Measurements from ENCODE around the gene LETM1. TPM values are rescaled to one million over a fixed set of nuclear protein-coding genes. Genes with fewer than 3 reads are reported as not detected.

Gene LETM1
- total and polyA plus RNA-seq, 2 of the 13 experiments (the other 11 are each of a cell fraction or from before 2014, with no cell fraction given): 9.7 to 41.6 TPM

GRCh38 chr4:1802151-1802715, 53.7 kb downstream of the LETM1 start (continued):
- peak; percentile 88 for TF ChIP-seq MTA1 (CRISPR knock-in tag; IDR thresholded peaks at IDR 0.05; ENCODE audit: borderline replicate concordance)
- TF ChIP-seq NR2C2 (CRISPR knock-in tag; IDR thresholded peaks at IDR 0.05; ENCODE audit: borderline replicate concordance): peak; percentile 59; the same call in 1 of the 2 replicates
- peak; percentile 31; the same call in 1 of the 2 replicates for TF ChIP-seq THAP11 (CRISPR knock-in tag; IDR thresholded peaks at IDR 0.05)
- TF ChIP-seq XRCC5 (optimal IDR thresholded peaks at IDR 0.05; ENCODE audit: low read length): peak; percentile 31
- TF ChIP-seq, protein P1, sequence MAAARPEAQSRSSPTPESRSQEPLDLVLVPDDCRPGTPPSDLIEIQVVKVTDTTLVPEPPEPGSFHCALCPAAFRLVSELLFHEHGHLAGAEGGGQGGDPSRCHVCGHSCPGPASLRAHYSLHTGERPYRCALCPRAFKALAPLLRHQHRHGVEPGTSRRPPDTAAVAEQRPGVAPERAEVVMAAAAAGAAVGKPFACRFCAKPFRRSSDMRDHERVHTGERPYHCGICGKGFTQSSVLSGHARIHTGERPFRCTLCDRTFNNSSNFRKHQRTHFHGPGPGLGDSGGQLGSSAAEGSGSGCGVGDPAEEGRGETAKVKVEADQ (CRISPR knock-in tag; IDR thresholded peaks at IDR 0.05; ENCODE audit: borderline replicate concordance): peak; percentile 68; the same call in 1 of the 2 replicates
- peak; percentile 44; the same call in 1 of the 2 replicates for TF ChIP-seq ZNF276 (CRISPR knock-in tag; IDR thresholded peaks at IDR 0.05; ENCODE audit: low read depth)
- no peak for TF ChIP-seq RFX5 (IDR thresholded peaks at IDR 0.05; ENCODE audit: low read depth, low read length)
- no peak for TF ChIP-seq ZNF232 (CRISPR knock-in tag; IDR thresholded peaks at IDR 0.05; ENCODE audit: borderline replicate concordance)
- TF ChIP-seq, protein P2, sequence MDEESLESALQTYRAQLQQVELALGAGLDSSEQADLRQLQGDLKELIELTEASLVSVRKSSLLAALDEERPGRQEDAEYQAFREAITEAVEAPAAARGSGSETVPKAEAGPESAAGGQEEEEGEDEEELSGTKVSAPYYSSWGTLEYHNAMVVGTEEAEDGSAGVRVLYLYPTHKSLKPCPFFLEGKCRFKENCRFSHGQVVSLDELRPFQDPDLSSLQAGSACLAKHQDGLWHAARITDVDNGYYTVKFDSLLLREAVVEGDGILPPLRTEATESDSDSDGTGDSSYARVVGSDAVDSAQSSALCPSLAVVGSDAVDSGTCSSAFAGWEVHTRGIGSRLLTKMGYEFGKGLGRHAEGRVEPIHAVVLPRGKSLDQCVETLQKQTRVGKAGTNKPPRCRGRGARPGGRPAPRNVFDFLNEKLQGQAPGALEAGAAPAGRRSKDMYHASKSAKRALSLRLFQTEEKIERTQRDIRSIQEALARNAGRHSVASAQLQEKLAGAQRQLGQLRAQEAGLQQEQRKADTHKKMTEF (CRISPR knock-in tag; IDR thresholded peaks at IDR 0.05): peak; percentile 72; the same call in 1 of the 2 replicates
- TF ChIP-seq ZNF775 (CRISPR knock-in tag; IDR thresholded peaks at IDR 0.05; ENCODE audit: borderline replicate concordance): no peak
- TF ChIP-seq TP53 (CRISPR knock-in tag; conservative IDR thresholded peaks at IDR 0.05): no peak
- TF ChIP-seq HOXA9 (CRISPR knock-in tag; IDR thresholded peaks at IDR 0.05; ENCODE audit: borderline replicate concordance): no peak
- no peak for TF ChIP-seq HNRNPK (IDR thresholded peaks at IDR 0.05; ENCODE audit: low read depth, low read length, poor library complexity, severe bottlenecking)
- no peak for TF ChIP-seq ZNF546 (CRISPR knock-in tag; conservative IDR thresholded peaks at IDR 0.05)
- TF ChIP-seq SP5 (CRISPR knock-in tag; IDR thresholded peaks at IDR 0.05; ENCODE audit: borderline replicate concordance, low read depth): peak; percentile 97
- peak; percentile 79; the same call in 1 of the 2 replicates for TF ChIP-seq ZHX1 (CRISPR knock-in tag; IDR thresholded peaks at IDR 0.05; ENCODE audit: low read depth)
- TF ChIP-seq SMARCE1 (IDR thresholded peaks at IDR 0.05; ENCODE audit: borderline replicate concordance): no peak
- TF ChIP-seq, protein P3, sequence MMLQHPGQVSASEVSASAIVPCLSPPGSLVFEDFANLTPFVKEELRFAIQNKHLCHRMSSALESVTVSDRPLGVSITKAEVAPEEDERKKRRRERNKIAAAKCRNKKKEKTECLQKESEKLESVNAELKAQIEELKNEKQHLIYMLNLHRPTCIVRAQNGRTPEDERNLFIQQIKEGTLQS (CRISPR knock-in tag; IDR thresholded peaks at IDR 0.05): no peak
- no peak for TF ChIP-seq ZNF12 (CRISPR knock-in tag; IDR thresholded peaks at IDR 0.05)
- peak; percentile 70; the same call in 1 of the 2 replicates for TF ChIP-seq SKIL (CRISPR knock-in tag; IDR thresholded peaks at IDR 0.05; ENCODE audit: borderline replicate concordance)
